Fibroblast of pulmonary artery (primary cell): ENCODE data around the gene VGLL4.
"Not testable (repeated sequence)": the region's sequence is repeated elsewhere in the genome, so short reads cannot be mapped to it uniquely, and the experiment has no call there.

Experiments used
- DNase-seq: peaks from one replicate; pipeline ENCODE4 v3.0.0-alpha.2; 2010; ENCODE audit warnings: low read depth
- H3K4me3 ChIP-seq: replicated peaks from 2 replicates; pipeline ENCODE4 v1.5.1; 2011; ENCODE audit warnings: low read depth, mild to moderate bottlenecking, control low read depth, low read length, moderate library complexity
- TF ChIP-seq, protein P1 (sequence below): IDR thresholded peaks from 2 replicates; pipeline ENCODE4 v1.5.1; 2011; ENCODE audit warnings: mild to moderate bottlenecking, control low read depth, low read length, inconsistent platforms; ENCODE audit errors: missing control alignments

The VGLL4 gene, protein sequence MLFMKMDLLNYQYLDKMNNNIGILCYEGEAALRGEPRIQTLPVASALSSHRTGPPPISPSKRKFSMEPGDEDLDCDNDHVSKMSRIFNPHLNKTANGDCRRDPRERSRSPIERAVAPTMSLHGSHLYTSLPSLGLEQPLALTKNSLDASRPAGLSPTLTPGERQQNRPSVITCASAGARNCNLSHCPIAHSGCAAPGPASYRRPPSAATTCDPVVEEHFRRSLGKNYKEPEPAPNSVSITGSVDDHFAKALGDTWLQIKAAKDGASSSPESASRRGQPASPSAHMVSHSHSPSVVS

DNA sequence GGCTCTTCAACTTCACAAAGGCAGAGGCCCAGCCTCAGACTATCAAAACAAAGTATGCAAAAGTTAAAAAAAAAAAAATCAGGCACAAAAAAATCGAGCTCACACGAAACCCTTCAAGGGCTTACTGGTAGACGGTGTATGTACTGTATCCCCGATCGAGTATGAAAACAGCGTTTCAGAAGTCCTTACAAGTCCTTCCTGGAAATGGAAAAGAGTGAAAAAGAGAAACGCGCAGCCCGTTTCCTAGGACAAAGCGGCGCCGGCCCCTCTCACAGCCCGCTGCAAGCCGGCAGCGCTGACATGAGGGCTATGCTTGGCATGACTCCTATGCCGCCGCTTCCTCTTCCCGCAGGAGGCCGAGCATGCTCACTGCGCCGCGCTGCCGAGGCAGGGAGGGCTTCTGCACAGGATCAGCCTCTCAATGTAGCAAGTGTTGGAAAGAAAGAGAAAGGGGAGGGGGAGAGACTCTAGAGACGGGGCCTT lies at the start of gene VGLL4:
VGLL4 (minus strand) TSS at position 311 of the 483 bp plus-strand sequence. CDS start 397 bp downstream, outside the sequence.
- TF ChIP-seq, protein P1, sequence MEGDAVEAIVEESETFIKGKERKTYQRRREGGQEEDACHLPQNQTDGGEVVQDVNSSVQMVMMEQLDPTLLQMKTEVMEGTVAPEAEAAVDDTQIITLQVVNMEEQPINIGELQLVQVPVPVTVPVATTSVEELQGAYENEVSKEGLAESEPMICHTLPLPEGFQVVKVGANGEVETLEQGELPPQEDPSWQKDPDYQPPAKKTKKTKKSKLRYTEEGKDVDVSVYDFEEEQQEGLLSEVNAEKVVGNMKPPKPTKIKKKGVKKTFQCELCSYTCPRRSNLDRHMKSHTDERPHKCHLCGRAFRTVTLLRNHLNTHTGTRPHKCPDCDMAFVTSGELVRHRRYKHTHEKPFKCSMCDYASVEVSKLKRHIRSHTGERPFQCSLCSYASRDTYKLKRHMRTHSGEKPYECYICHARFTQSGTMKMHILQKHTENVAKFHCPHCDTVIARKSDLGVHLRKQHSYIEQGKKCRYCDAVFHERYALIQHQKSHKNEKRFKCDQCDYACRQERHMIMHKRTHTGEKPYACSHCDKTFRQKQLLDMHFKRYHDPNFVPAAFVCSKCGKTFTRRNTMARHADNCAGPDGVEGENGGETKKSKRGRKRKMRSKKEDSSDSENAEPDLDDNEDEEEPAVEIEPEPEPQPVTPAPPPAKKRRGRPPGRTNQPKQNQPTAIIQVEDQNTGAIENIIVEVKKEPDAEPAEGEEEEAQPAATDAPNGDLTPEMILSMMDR = peak; percentile 11
- peak within 1 kb of the TSS; percentile 78 for H3K4me3 ChIP-seq

DNA sequence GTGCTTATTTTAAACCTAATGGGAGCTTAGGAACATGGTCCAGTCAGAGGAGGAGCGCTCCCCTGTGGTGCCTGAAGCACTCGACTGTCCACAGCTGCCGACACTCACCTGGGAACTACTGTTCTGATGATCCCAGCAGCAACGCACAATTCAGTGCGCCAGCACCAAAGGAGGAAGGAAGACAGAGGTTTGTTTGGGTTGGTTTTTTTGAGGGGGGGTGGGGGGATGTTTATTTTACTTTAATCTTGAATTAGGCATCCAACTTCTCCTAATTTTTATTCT lies 48.8 kb upstream of the VGLL4 start:
- no peak for DNase-seq
- H3K4me3 ChIP-seq = no peak overlapping the region
- TF ChIP-seq, protein P1 = no peak

More for the DNA sequence above, at the start of gene VGLL4:
- peak; percentile 96 for DNase-seq

DNA sequence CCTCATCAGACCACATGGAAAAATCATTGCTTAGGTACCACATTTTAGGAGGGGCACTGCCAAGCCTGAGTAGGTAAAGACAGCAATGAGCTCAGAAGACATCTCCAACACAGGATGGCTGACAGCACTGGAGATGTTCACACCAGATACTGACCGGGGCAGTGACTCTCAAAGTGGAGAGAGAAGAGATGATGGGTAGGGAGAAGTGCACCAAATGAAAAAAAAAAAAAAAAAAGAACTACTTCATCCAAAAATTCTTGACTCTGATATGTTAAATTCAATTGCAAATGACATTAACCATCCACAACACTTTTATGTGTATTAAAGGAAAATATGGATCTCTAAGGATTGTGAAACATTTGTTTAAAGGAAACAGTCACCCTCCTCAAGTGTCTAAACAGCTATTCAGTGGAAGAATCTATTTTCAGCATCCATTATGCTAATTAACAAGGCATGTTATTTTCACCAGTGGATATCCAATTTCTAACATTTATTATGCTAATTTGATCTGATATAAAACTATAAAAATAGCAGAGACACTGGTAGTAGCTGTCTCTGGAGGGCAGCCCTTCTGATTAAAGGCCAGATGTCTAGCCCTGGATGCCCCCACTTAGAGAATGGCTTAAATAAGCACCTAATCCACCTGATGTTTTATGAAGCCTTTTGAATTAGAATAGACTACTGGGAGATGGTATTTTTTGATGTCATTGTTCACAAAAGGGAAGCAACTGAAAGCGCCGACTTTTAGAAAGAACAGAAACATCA lies 48.2 kb upstream of the VGLL4 start:
- no peak overlapping the region for H3K4me3 ChIP-seq
- no peak for DNase-seq
- TF ChIP-seq, protein P1 = no peak

DNA sequence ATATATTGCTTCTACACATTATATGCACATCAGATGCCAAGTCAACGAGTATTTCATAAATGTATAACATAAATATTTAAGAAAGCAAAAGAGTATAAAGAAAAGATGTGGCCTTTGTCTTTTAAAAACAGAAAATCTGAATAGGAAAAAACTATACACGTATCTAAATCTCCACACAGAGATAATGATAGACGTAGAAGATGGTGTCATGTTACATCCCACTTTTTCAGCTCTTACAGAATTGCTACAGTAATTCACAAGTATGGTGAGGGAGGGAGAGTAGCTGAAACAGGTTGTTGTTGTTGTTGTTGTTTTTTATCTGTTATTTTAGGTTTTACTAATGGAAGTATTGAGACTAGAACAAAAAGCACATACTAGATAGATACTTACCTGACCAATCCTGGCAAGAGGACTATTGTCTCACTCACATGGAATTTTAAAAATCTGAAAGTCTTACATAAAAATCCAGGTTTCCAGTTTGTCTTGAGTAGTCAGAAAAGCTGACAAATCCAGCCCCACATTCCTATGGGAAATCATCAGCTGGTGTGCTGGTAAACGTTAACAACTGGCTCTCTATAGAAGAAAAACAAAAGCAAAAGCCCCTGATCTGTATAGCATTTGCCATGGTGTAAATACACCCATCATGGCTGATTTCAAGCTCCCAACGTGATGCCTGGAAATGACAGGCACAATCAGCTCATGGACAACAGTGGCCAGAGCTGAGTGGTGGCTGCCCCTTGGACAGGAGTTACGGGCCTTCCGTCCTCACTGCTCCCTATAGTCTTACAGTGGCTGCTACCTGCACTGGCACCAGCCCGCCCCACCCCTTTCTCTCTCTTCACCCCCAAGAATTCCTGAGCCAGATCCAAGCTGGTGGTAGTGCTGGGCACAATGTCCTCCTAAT lies 47.4 kb upstream of the VGLL4 start:
- peak; percentile 44 for DNase-seq
- TF ChIP-seq, protein P1 = no peak
- no peak overlapping the region for H3K4me3 ChIP-seq

DNA sequence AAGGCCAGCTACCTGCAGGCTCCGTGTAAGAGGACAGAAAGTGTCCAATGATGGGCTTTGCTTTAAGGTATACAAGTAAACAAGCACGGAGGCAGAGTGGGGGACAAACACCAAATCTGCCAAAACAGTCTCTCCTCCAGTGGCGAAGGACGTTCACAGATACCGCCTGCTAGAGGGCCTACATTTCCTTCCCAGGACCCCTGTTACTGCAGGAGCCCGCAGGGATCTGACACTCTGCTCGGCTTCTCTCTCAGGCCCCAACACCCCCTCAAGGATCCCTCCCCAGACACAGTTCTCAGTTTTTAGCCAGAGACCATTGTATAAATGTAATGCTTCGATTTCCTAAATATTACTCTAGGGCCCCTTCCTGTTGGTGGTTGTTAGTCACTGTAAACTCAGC lies 46.0 kb upstream of the VGLL4 start:
- H3K4me3 ChIP-seq = no peak overlapping the region
- TF ChIP-seq, protein P1 = no peak
- no peak for DNase-seq

DNA sequence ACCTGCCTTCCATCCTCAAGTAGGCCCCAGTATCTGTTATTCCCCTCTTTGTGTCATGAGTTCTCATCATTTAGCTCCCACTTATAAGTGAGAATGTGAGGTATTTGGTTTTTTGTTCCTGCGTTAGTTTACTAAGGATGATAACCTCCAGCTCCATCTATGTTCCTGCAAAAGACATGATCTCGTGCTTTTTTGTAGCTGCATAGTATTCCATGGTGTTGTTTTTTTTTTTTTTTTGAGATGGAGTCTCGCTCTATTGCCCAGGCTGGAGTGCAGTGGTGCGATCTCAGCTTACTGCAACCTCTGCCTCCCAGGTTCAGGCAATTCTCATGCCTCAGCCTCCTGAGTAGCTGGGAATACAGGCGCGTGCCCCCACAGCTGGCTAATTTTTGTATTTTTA lies 41.3 kb upstream of the VGLL4 start:
- not testable (repeated sequence) for H3K4me3 ChIP-seq, DNase-seq

DNA sequence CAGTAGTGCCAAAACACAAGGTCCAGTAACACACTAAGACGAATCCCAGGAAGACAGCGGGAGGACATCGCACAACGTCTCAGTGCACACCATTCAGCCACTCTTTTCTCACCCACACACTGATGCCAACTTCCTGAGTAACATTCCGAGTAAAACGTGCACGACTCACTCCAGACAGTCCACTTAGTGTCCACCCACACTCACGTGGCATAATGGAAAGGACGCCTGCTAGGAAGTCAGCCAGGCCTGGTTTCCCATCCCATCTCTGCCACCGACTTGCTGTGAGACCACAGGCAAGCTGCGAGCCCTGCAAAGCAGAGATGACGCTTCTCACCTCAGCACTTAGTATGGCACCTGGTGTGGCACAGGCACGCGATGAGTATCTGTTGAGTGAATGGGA lies 36.8 kb upstream of the VGLL4 start:
- DNase-seq = no peak
- TF ChIP-seq, protein P1 = no peak
- H3K4me3 ChIP-seq = no peak overlapping the region
